ENCODE results near the gene STK10.

The STK10 gene

DNA sequence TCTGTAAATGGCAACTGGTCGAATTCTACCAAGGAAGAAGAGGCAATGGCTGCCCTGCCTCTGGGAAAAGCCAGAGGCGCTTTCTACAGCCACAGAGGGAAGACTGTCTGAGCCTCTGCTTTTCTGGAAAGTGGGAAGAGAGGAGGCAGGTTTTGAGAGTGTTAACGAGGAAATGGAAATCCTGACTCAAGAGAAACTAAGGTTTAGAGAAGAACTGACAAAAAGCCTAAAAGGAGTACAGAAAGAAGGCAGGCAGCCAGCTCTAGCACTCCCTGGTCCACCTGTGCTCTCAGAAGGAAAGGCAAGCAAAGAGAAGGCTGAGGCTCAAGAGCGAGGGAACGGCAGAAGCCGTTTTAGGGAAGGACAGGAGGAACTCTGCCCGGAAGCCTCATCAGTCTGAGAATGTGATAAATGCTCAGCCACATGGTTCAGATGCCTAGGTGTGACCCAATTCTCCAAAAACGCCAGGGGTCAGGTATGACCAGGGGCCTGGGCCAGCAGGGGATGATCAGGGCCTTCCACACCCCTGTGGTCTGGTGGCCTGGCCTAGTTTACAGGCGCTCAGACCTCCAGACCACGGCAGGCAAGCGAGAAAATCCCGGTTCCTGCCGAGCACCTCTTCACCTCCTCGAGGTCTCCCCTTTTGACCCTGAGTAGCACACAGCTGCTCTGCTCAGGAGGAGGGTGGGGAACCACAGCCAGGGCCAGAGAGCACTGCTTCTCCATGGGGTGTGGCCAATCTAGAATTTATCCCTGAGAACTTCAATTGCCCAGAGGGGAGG lies 101.6 kb downstream of the STK10 start:
- DNase-seq: no peak

GRCh38 chr5:172085738-172086137 lies 102.3 kb downstream of the STK10 start:
- DNase-seq: no peak

GRCh38 chr5:172082180-172082579 lies 105.8 kb downstream of the STK10 start:
- DNase-seq: no peak

- DNase-seq: no peak
Measured at GRCh38 chr5:172079876-172080275, 108.1 kb downstream of the STK10 start.

GRCh38 chr5:172078726-172079345 lies 109.2 kb downstream of the STK10 start:
- peak; percentile 5 for DNase-seq

GRCh38 chr5:172077664-172078425 lies 110.2 kb downstream of the STK10 start:
- no peak for DNase-seq

- no peak for DNase-seq
Measured at GRCh38 chr5:172076761-172077244, 111.2 kb downstream of the STK10 start.

- no peak for DNase-seq
Measured at GRCh38 chr5:172075656-172076055, 112.4 kb downstream of the STK10 start.

GRCh38 chr5:172074896-172075295 lies 113.1 kb downstream of the STK10 start:
- DNase-seq: no peak

DNA sequence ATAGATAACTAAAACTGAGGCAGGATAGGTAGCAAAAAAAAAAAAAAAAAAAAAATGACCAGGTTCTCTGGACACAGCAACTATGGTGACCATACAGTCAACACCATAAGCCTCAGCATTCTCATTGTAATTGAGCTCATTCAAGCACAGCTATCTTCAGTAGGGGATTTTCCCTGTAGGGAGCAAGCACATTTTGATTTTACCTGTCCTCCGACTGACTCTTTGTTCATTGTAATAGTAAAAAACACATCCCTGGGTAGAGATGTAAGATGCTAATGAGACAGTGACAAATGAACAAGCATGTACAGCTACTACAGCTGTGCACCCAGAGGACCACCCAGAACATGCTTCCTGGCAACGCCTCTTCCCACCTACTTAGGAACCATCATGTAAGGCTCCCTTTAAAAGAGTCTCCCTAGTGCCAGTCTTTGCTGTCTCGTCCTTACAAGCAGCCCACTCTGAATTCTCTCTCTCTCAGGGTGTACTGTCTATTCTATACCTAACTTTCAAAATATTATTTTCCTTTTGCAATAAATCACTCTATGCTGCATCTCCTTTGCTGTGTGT lies 116.6 kb downstream of the STK10 start:
- DNase-seq: no peak

DNA sequence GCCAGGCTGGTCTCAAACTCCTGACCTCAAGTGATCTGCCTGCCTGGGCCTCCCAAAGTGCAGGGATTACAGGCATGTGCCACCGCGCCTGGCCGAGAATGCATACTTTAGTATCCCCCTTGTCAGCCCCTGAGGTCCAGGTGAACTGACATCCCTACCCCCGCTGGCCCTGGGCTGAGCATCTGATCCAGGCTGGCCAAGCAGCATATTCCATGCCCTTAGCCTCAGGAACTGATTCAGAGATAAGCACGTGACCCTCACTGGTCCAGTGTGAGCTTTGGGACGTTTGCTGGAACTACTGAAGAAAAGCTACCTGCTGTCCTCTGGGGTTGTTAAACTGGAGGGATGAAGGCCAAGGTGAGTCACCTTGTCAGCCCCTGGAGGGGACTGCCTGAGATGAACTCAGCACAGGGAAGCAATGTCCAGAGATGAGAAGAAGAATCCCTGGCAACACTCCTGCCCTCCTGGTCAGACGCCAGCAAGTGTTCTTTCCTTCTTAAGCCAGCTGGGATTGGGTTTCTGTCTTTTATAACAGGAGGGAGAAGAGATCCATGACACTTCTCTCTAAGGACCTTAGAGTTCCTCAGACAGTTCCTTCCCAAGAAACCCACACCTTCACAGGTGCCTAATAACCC lies 122.5 kb downstream of the STK10 start:
- DNase-seq: no peak

- DNase-seq: no peak
Measured at GRCh38 chr5:172064766-172065165, 123.3 kb downstream of the STK10 start.

DNA sequence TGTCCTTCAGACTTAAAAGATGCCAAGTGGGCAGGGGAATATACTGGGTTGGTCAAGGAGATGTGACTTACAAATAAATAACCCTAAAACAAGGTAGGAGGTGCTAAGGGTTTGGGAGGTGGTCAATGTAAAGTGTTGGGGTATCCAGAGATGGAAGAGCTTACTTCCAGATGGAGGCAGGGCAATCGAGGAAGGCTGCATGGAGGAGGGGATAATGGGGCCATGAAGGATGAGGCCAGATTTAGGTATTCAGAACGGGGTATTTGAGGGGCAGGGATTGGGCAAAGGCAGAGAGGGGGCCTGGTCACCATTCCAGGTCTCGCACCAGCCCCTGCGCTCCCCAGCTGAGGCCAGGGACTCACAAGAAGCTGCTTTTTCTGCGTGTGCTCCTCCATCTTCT lies 123.7 kb downstream of the STK10 start:
- DNase-seq: no peak

DNA sequence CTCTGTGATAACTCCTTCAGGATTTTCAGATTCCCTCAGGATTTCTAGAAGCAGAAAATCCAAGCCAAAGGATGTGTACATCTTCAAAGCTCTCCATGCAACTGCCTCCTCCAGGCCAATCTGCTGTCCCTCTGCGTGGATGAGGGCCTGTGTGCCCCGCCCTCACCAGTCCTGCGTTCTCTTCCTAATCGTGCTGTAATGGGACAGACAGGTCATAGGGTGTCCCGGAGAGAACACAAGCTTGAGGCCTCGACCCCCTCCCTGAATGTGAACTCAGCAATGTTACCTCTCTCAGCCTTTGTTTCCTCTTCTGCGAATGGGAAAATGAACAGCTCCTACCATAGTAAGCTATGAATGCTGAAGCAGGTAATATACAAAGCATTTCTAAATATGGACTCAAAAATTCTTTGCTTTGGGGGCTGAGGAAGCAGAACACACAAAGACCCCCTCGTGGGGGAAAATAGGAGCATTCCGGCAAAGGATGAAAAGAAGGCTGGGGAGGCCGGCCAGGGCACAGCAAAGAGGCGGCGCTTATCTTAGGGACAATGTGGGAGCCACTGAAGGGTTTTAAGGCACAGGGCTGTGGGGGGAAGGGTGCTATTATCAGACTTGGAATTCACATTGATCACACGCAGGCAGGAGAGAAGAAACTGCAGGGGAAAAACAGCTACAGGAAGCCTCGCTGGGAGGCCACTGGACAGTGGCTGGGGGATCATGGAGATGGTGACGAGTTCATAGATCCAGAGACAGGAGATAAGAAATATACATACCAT lies 124.4 kb downstream of the STK10 start:
- DNase-seq: no peak

- no peak for DNase-seq
Measured at GRCh38 chr5:172059661-172060100, 128.3 kb downstream of the STK10 start.

GRCh38 chr5:172058088-172058487 lies 129.9 kb downstream of the STK10 start:
- no peak for DNase-seq

- no peak for DNase-seq
Measured at GRCh38 chr5:172055996-172056395, 132.0 kb downstream of the STK10 start.

DNA sequence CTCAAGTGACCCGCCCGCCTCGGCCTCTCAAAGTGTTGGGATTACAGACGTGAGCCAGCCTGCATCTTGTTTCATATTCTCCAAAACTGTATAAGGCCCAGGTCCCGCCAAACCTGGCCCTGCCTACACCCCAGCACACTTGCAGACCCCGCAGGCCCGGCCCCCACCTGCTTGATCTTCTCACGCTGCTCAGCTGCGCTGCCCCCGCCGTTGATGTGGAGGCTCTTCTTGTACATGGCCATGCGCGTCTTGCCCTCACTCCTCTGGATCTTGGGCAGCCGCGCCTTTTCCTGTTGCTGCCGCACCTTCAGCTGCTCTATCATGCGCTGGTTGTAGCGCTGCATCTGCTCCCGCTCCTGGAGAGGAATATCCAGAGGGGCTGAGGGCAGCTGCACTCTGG lies 132.6 kb downstream of the STK10 start:
- DNase-seq: no peak

DNA sequence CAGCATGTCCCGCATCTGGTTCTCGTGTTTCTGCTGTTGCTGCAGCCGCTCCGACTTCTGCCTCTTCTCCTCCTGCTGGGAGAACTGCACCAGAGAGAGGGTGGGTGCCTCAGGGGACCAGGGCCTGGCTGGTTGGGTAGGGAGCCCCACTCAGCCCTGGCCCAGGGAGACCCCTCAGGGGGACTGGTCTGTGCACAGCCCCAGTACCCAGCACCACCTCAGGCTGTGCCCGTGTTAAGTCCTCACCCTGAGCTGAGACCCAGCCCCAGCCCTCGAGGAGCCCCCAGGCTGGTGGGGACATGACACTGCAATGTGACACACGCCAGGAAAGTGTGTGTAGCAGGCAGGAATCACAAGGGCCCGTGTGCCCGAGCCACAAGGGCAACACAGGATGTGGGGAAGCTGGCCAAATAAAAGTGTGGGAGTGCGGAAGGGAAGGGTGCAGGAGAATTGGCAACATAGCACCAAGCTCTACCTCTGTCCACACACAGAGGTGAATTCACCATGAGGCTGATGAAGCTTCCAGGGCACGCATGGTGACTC lies 133.3 kb downstream of the STK10 start:
- no peak for DNase-seq

GRCh38 chr5:172052450-172053236 lies 135.4 kb downstream of the STK10 start:
- DNase-seq: no peak

All from NCI-H1105 treated with DMSO at 0.1 percent for 48 hours (cell line).